CD4-positive, alpha-beta T cell treated with Interleukin-15 for 4 hours (primary cell): Measurements from ENCODE around the gene ARHGAP45.
"Not testable (repeated sequence)": the region's sequence is repeated elsewhere in the genome, so short reads cannot be mapped to it uniquely, and the experiment has no call there.

Source experiments
- DNase-seq: peaks from one replicate; pipeline ENCODE4 v3.0.0-alpha.2; 2020; ENCODE audit warnings: low spot score

ARHGAP45 gene

DNA sequence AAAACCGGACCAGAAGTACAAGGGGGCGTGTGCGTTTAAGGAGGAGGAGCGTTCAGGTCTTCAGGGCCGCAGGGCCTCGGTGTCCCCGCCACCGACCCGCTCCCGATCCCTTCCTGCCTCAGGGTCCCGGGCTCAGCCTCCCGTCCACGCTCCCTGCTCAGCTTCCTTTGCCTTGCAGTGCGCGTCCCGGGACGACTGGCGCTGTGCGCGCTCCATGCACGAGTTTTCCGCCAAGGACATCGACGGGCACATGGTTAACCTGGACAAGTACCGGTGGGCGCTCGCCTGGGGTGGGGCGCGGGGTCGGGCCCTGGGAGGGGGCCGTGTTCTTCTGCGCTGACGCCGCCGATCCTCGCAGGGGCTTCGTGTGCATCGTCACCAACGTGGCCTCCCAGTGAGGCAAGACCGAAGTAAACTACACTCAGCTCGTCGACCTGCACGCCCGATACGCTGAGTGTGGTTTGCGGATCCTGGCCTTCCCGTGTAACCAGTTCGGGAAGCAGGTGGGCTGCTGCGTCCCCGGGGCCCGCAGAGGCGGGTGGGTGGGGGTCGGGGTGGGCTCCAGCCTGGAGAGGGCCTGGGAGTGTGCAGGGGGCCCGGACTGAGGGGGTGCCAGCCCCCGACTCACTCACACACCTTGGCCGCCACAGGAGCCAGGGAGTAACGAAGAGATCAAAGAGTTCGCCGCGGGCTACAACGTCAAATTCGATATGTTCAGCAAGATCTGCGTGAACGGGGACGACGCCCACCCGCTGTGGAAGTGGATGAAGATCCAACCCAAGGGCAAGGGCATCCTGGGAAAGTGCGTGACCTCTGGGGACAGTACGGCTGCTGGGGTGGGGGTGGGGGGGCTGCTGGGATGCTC is 38.3 kb downstream of the ARHGAP45 start:
- no peak for DNase-seq

DNA sequence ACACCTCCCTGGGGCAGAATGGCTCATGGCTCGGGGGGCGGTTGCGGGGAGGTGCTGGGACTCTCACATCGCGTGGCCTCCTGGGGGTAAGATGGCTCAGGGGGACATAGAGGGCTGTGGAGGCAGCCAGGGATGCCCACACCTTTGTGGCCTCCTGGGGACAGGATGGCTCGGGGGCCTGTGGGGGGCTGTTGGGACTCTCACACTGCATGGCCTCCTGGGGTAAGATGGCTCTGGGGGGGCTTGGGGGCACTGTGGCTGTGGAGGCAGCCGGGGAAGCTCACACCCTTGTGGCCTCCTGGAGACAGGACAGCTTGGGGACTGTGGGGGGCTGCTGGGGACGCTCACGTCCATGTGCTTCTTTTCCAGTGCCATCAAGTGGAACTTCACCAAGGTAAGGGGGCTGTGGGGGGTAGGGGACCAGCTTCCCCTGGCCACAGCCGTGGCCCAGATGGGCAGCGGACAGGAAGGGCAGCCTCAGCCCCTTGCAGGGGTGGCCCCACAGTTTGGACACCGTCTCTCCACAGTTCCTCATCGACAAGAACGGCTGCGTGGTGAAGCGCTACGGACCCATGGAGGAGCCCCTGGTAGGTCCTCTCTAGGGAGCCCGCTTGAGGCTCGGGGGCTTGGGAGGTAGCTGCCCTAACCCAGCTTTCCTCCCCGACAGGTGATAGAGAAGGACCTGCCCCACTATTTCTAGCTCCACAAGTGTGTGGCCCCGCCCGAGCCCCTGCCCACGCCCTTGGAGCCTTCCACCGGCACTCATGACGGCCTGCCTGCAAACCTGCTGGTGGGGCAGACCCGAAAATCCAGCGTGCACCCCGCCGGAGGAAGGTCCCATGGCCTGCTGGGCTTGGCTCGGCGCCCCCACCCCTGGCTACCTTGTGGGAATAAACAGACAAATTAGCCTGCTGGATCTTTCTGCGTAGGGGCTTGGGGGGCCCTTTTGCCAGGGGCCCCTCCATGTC is 39.2 kb downstream of the ARHGAP45 start:
- DNase-seq = no peak

DNA sequence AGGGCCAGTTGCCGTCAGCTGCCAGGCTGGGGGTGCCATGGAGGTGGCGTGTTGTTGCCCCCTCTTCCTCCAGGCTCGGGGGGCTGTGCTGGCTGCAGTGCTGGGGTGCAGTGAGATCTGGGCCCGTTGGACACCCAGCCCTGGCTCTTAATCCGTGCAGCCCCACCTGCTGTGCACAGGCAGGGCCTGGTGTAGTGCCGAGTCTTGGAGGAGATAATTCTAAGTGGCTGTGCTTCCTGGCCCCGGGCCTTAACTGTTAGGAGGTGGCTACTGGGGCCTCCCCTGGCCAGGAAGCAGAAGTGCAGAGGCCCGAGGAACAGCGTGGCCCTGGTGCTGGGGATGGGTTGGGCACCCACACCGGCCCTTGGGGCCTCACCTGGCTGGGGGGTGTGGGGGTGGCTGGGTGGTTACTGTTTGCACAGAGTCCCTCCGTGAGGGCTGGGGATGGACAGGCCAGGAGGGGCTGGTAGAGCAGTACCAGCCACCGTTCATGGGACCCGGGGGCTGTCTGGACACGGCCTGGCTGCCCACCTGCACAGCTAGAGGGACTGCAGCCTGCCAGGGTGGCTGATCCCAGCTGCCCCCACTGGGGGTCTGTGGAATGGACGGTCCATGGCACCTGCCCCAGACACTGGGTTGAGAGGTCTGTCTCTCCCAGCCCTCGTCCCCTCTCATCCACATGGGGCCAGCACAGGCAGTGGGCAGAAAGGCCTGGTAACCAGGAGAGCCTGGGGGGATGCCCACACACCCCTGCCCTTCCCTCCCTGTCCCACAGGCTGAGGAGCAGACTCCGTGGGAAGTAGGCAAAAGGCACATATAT is 40.1 kb downstream of the ARHGAP45 start:
- DNase-seq = no peak

DNA sequence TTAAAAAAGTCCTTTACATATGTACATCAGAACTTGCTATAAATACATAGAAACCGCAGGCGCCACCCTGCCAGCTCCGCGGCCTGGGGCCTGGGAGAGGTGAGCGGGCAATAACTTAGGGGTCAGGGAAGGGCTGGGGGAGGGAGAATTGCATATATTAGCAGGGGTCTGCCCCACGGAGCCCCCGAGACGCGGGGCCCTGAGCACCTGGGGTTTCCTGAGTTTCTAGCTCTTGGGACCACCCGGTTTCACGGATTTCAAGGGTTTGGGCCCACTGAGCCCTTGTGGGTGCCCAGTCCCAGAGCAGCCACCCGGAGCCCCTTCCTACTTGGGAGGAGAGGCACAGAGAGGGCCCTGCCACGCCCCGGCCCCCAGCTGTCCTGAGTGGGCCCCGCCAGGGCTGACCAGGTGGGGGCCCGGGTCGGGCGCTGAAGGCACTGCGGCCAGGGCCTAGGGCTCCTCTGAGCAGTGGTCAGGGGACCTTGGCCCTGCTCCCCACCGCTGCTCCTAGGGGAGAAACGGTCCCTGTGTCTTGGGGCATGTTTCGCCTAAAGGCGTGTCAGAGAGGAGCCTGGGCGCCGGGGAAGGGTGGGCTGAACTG is 40.8 kb downstream of the ARHGAP45 start:
- DNase-seq = no peak

DNA sequence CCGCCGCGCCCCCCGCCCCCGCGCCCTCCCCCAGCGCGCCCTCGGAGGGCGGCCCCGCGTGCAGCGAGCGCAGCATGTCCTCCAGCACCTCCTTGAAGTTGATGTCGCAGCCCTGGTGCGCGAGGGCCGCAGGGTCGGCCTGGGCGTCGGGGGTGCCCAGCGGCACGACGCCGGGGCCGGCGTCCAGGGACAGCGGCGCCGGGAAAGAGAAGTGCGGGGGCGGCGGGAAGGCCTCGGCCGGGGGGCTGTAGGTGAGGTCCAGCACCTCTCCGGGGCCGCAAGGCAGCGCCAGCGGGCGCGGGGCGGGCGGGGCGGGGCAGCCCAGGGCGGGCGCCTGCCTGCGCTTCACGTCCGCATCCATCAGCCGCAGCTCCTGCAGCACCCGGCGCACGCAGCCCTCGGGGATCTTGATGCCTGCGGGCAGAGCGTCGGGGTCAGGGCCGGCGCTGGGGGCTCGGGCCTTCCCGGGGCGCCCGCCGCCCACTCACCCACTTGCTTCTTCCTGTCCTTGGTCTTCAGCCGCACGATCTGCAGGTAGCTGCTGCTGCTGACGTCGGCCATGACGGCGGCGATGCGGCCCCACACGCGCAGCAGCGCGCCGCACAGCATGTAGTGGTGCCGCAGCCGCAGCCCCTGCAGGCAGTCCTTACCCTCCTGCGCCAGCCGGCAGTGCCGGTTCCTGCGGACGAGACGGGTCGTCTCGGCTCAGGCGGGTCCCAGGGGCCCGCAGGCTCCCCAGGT is 41.5 kb downstream of the ARHGAP45 start:
- DNase-seq = no peak

DNA sequence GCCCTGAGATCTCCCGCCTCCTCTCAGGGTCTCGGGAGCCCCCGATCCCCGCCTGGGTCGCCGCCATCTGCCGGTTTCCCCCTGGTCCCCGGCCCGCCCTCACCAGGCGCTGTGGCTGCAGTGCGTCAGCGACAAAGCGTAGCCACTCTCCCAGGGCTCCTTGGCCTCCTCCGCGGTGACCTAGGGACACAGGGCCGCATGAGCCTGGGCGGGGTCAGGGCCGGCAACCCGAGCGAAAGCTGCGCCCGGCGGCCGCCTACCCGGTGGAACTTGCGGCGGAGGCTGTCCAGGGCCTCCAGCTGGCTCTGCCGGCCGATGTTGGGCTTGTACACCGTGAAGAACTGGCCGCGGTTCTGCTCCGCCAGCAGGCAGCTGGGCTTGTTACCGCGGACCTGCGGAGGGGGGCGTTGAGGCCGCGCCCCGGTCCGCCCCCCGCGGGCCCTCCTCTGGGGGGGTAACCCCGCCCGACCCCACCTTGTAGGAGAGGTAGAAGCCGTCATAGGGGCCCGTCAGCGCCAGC is 42.1 kb downstream of the ARHGAP45 start:
- no peak for DNase-seq

DNA sequence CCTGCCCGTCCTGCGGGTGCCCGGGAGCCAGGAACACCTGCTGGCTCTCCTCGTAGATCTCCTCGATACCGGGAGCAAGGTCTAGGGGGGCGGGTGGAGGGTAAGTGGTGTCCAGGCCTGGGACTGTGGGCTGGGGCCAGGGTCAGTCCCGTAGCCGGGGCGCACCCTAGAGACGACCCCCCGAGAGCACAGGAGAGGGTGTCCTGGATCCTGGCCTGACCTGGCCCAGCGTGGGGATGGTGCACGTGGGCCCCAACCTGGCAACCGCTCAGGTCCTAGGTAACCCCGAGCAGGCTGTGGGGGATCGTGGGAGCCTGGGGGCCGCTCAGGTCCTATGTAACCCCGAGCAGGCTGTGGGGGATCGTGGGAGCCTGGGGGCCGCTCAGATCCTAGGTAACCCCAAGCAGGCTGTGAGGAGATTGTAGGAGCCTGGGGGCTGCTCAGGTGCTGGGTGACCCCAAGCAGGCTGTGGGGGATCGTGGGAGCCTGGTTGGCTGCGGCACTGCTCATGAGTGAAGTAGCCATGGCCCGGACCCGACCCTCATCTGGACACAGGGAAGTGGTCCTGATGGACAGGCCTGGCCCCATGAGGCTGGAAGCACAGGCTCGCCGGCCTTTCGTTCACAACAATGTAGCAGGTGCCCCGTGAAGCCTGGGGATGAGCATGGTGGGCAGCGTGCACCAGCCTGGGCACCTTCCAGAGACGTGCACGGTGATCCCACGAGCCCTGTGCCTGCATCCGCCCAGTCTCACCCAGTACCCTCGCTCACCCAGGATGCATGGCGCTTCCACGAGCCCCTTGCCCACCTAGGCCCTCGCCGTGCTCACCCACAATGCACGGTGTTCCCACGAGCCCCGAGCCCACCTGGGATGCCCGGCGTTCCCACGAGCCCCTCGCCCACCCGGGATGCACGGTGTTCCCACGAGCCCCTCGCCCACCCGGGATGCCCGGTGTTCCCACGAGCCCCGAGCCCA is 43.0 kb downstream of the ARHGAP45 start:
- no peak for DNase-seq

DNA sequence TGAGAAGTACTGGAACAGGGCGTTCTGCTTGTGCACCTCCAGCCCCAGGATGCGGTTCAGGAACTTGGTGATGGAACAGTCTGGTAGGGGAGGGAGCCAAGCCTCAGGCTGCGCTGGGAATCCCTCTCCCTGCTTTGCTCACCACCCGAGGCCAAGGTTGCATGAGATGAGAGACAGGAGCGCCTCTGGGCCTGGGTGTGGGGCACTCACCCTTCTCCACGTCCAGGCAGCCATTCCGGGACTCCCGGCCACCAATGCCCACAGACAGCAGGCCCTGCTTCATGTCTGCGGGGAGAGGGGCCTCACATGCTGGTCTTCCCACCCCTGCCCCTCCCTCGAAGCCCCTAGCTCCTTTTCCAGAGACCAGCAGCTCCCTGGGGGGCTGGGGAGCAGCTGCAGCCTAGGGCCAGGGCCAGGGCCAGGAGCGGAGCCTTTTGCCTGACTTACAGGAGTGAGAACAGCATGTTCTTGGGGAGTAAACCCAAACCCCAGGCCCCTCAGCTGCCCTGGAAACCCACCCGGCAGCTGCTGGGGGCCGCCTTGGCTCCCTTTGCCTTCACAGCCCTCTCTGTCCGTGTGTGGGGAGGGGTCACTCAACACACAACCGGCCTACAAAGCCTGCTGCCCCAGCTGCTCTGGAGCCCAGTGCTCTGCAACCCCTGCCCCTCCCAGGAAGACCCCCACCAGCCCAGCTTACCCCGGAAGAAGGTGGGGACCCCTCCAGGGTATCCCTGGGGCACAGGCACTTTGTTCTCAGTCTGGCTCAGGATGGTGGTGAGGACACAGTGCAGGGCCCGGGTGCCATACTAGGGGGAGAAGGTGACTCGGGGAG is 44.1 kb downstream of the ARHGAP45 start:
- DNase-seq = no peak

DNA sequence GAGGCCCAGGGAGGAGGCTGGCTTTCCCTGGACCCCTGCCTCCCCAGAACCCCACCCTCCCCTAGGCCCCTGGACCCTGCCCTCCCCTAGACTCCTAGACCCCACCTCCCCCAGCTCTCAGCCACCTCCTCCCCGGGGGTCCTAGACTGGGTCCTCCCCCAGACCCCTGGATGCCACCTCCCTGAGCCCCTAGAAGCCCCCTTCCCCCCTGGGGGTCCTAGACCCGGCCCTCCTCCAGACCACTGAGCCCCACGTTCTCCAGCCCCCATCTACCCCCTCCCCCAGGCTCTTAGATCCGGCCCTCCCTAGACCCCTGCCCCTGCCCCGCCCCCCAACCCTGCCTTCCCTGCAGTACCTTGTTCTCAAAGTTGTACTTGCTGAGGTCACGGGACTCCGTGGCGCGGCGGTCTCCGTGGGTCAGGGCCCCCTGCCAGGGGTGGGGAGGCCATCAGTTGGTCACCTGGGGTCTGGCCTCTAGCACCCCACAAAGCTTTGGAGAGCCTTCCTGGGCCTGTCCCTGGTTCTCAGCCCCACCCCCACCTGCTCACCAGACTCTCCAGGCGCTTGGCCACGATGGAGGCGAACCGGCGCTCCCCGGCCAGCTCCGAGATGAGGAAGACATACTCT is 44.8 kb downstream of the ARHGAP45 start:
- DNase-seq = no peak

DNA sequence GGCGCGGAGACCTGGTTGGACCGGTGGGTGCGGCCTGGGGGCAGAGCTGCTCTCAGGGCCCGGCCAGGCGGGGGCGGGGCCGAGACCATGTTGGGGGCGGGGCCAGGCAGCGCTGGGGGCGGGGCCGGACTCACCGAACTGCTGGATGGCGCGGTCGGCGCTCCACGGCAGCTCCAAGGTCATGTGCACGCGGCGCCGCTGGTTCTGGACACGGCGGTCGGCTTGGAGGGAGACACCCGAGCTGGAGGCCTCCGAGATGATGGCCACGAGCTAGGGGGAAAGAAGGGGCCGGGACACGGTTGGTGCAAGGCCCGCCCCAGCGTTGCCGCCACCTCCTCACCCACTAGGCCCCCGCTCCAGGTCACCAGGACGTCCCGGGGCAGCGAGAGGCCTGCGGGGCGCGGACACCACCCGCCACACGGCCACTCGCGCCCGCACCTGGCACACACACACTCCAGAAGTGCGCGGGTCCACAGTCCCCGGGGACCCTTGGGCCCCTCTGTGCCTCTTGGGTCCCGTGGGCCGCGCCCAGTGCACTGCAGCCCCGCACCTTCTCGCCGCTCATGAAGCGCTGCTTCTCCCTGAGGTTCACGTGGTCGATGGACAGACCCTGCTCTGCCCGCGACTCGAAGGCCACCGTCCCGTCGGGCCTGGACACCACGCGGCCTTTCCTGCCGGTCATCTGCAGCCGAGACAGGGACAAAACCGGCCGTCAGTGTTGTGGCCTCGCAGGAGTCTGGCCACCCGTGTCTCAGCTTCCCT is 45.5 kb downstream of the ARHGAP45 start:
- no peak for DNase-seq

DNA sequence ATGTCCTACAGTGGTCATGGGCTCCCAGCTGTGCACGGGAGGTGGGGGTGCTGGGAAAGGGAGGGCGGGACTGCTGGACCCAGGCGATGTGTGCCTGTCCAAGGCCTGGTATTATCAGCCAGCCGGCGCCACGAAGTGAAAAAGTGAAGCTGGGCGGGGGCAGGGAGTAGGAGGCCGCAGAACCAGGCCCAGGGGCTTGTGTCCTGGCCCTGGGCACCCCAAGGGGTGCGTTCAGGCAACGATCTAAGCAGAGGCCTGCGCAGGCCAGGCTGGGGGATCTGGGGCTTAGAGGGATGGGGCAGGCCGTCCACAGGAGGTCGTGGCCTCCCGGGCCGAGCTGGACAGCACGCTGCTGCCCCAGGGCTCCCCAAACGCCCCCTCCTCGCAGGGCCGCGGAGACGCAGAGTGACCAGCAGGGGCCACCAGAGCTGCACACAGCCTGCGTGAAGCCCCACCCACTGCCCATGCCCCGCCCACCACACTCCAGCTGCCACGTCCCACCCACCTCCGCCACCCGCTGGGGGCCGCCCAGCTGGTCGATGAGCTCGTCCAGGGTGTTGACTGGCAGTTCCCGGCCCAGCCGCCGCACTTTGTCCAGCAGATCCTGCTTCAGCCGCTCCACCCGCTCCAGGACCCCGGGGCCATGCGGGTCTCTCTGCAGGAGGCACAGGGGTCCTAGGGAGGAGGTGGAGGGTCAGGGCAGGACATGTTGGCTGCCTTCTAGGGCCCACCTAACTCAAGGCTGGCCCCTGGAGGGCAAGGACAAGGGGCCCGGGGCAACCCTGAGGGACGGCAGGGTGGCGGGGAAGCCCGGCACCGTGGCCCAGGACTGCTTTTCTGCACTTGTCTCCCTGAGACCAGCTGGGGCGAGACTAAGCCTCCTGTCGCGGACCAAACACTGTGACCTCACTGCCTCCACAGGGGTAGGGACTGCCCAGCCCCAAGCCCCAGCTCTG is 46.3 kb downstream of the ARHGAP45 start:
- DNase-seq = peak; percentile 82

DNA sequence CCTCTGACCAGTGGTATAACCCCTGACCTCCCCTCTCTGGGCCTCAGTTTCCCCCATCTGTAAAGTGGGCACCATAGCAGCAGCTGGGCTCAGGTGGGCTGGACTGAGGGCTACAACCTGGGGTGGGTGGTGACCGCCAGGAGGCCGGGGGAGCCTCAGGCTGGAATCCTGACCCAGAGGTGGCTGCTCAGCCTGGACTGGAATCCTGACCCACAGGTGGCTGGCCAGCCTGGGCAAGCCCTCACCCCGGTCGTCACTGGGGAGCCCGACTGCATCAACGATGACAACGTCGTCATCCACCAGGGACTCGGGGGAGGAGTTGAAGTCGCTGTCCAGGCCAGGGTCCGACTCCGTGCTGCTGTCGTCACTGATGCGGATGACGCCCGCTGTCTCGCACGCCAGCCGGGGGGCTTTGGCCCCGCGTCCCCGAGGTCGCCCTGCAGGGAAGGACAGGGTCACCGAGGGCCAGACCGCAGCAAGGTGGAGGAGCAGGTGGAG is 47.1 kb downstream of the ARHGAP45 start:
- DNase-seq = no peak

DNA sequence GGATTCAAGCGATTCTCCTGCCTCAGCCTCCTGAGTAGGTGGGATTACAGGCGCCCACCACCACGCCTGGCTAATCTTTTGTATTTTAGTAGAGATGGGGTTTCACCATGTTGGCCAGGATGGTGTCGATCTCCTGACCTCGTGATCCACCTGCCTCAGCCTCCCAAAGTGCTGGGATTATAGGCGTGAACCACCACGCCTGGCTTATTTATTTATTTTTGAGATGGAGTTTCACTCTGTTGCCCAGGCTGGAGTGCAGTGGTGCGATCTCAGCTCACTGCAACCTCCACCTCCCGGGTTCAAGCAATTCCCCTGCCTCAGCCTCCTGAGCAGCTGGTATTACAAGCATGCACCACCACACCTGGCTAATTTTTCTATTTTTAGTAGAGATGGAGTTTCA is 47.8 kb downstream of the ARHGAP45 start:
- DNase-seq = not testable (repeated sequence)

DNA sequence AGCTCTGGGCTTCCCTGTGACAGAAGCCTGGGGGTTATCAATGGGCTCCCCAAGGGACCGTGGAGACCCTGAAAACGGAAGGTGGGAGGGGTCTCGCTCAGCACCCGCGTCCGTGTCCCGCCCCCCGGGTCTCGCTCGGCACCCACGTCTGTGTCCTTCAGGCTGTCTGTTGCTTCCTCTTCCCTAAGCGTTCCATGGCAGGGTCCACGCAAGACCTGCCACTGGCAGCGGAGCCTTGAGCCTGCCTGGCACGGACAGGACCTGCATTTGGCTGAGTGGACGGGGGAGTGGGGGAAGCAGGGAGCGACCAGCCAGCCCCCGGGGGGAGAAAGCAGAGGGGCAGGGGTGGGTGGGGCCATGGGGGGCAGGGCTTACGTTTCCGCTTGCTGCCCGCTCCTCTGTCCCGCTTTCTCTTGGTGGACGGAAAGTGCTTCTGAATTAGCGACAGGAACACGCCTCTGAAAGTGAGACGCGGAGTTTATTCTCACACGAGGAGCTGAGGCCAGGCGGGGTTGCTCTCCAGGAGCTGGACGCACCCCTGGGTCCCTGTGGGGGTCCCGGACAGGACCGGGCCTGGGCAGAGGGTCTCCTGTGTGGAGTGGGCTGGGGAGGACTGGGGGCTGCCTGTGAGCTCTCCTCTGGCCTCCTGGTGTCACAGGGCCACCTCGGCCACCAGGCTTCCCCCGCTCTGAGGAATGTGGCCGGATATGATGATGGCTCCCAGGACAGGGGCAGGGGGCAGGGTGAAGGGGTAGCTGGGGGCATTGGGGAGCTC is 48.9 kb downstream of the ARHGAP45 start:
- DNase-seq = no peak
